GM12873 (cell line): Measurements from ENCODE around the gene UBTD1.

Experiments
- CTCF ChIP-seq: IDR thresholded peaks from 2 replicates; pipeline ENCODE4 v1.5.1; 2012; ENCODE audit warnings: low read depth, mild to moderate bottlenecking, moderate library complexity, low read length, control low read depth; ENCODE audit not compliant: insufficient read depth; ENCODE audit errors: missing control alignments

Gene UBTD1

GRCh38 chr10:97509120-97509680 is 10.5 kb downstream of the UBTD1 start:
- TF ChIP-seq CTCF, result no peak

GRCh38 chr10:97510686-97511085 is 12.0 kb downstream of the UBTD1 start:
- no peak for TF ChIP-seq CTCF

DNA sequence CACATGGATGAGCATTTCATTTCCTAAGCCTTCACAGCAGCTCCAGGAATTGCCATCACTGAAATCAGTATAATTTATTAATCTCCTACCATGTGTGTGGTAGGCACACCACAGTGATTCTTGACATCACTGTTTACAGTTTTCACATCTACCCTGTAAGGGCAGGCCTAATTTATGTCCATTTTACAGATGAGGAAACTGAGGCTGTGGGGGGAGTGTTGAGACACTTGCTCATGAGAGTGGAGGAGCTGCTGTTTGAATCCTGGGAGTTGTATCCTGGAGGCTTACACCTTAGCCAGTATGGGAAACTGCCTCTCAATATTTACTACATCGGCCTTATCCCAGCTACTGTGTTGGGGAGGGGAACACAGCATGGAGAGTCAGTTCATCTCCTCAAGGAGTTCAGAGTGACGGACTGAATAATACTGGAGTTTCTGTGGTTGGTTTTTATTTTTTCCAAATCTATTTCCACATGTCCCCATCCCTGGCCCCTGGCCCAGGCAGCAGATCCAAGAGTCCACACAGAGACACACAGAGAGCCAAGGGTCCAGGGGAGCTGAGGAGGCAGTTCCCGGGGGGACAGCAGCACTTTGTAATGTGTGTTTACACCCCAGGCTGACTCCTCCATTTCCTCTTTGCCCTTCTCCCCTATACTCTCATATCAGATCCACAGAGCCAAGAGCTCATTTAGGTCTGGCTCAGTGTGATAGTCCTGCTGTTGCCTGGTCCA is 13.2 kb downstream of the UBTD1 start:
- no peak for TF ChIP-seq CTCF

DNA sequence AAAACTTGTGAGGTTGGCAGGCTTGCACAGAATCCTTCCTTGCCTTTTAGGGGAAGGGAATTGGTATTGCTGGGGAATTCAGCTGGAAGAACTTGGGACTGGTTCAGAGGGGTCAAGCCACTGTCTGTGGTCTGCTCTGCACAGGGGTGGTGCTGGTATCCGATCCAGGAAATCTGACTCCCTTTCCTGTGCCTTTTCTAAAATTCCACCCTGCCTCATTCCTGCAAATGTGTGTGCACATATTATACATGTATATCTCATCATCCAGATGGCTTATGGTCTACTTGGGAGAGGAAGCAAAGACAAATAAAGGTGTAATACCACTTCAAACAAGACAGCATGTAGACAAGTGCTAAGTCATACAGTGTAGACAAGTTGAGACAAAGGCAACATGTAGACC is 14.3 kb downstream of the UBTD1 start:
- TF ChIP-seq CTCF, result no peak

- TF ChIP-seq CTCF, result no peak
These were observed 15.6 kb downstream of the UBTD1 start for GRCh38 chr10:97514344-97514743.

- TF ChIP-seq CTCF, result no peak
These were observed 16.7 kb downstream of the UBTD1 start for GRCh38 chr10:97515271-97515978.

DNA sequence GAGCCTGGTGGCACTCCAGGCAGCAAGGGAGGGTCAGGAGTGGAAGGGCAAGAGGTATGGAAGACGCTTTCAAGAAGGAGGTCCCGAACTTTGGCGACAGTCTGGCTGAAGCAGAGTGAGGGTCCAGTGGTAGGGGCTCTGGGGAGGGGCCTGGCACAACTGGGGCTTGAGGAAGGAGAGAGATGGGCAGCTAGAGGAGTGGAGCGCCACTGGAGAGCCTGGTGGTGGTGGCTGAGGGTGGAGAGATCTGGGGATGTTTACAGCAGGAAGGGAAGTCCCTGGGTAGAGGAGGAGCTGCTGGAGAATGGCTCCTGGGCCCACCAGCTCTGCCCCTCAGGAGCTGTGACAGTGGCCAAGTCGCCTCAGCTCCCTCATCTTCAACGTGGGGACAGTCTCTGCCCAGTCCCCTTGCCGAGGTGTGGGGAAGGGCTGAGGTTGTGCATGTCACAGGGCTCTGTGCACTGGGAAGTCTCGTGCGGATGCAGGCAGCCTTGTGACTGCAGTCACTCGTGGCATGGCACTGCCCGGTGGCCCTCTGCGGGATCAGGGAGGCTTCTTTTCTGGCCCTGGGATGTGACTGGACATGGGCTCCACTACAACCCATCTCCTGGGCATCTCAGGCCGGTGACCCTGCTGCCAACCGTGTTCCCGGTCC is 18.5 kb downstream of the UBTD1 start:
- no peak for TF ChIP-seq CTCF
